HFFc6 (cell line): ENCODE measurements around the gene RAB11FIP3. TPM values are rescaled to one million over a fixed set of nuclear protein-coding genes. Genes with fewer than 3 reads are reported as not detected.
A peak's percentile ranks its signal among the peaks of the same experiment; 100 is the strongest.
"Not testable (repeated sequence)": the region's sequence is repeated elsewhere in the genome, so short reads cannot be mapped to it uniquely, and the experiment has no call there.

Source experiments
- DNase-seq: peaks from one replicate; pipeline ENCODE4 v3.0.0-alpha.2; 2018
- H3K27ac Mint-ChIP-seq: 2 replicates; pipeline ENCODE4 v1.8.0; 2020; ENCODE audit warnings: mild to moderate bottlenecking, mixed read lengths
- H3K27me3 Mint-ChIP-seq: 2 replicates; pipeline ENCODE4 v1.8.0; 2021; ENCODE audit warnings: mild to moderate bottlenecking, moderate library complexity, mixed read lengths; ENCODE audit not compliant: insufficient read depth
- H3K36me3 Mint-ChIP-seq: 2 replicates; pipeline ENCODE4 v1.8.0; 2021; ENCODE audit warnings: low read depth, mixed read lengths
- H3K4me1 Mint-ChIP-seq: 2 replicates; pipeline ENCODE4 v1.8.0; 2020; ENCODE audit warnings: low read depth, mixed read lengths
- H3K4me3 Mint-ChIP-seq: 2 replicates; pipeline ENCODE4 v1.8.0; 2020; ENCODE audit warnings: mild to moderate bottlenecking, moderate library complexity, mixed read lengths
- H3K9me3 Mint-ChIP-seq: 2 replicates; pipeline ENCODE4 v1.8.0; 2020; ENCODE audit warnings: mild to moderate bottlenecking, mixed read lengths
- CTCF ChIP-seq: fragments of 200-600 bp; sonication (generic); IDR thresholded peaks from 2 replicates; pipeline ENCODE4 v1.5.0; 2021; ENCODE audit warnings: antibody characterized with exemption, mild to moderate bottlenecking
- total RNA-seq, 6 experiments: library from RNA; stranded (reverse); fragmentation: NEBNext Ultra II Directional; extraction: Animal tissue kit (Norgen Biotek cat#: 25700); gene quantifications; 2 replicates in 1 of 6; 3 replicates in 5 of 6; pipeline ENCODE4 v1.2.3, GENCODE V29; 2021

Gene RAB11FIP3
- total RNA-seq, 6 experiments from 2014 or later: 30.3 to 36.9 (median 33.9) TPM

GRCh38 chr16:476039-476438, 50.6 kb downstream of the RAB11FIP3 start:
- Mint-ChIP-seq H3K9me3 (no peaks in the 10 kb centered on the region), H3K27me3 (peaks cover 2% of the 10 kb centered on the region; the same call in 1 of the 2 replicates), H3K4me3 (no peak overlapping the region), H3K27ac (no peak overlapping the region), H3K4me1 (peaks cover 9% of the 10 kb centered on the region), H3K36me3 (0 out of 2 replicates have a peak, but pooled peaks cover 8% of the 10 kb centered on the region)
- DNase-seq: no peak
- TF ChIP-seq CTCF: no peak

GRCh38 chr16:477301-478157, 52.1 kb downstream of the RAB11FIP3 start:
- H3K4me3 Mint-ChIP-seq: no peak overlapping the region
- H3K9me3 Mint-ChIP-seq: no peaks in the 10 kb centered on the region
- H3K27ac Mint-ChIP-seq: no peak overlapping the region
- 0 out of 2 replicates have a peak, but pooled peaks cover 8% of the 10 kb centered on the region for H3K36me3 Mint-ChIP-seq
- no peak for TF ChIP-seq CTCF
- H3K27me3 Mint-ChIP-seq: peaks cover 2% of the 10 kb centered on the region; the same call in 1 of the 2 replicates
- H3K4me1 Mint-ChIP-seq: no peaks in the 10 kb centered on the region
- DNase-seq: no peak

- not testable (repeated sequence) for H3K4me3 Mint-ChIP-seq, H3K27me3 Mint-ChIP-seq, H3K4me1 Mint-ChIP-seq, H3K9me3 Mint-ChIP-seq, H3K36me3 Mint-ChIP-seq, H3K27ac Mint-ChIP-seq, DNase-seq
Observed at GRCh38 chr16:478287-478686, 52.8 kb downstream of the RAB11FIP3 start.

GRCh38 chr16:482468-483185, 57.2 kb downstream of the RAB11FIP3 start:
- H3K36me3 Mint-ChIP-seq: no peaks in the 10 kb centered on the region
- DNase-seq: no peak
- H3K4me1 Mint-ChIP-seq: no peaks in the 10 kb centered on the region
- H3K9me3 Mint-ChIP-seq: no peaks in the 10 kb centered on the region
- H3K27me3 Mint-ChIP-seq: peaks cover 2% of the 10 kb centered on the region; the same call in 1 of the 2 replicates
- H3K4me3 Mint-ChIP-seq: no peak overlapping the region
- TF ChIP-seq CTCF: no peak
- no peak overlapping the region for H3K27ac Mint-ChIP-seq

- no peak for DNase-seq
Observed at GRCh38 chr16:483341-484075, 58.1 kb downstream of the RAB11FIP3 start.

More at GRCh38 chr16:483341-484075, 58.1 kb downstream of the RAB11FIP3 start:
- Mint-ChIP-seq H3K36me3 (no peaks in the 10 kb centered on the region), H3K4me1 (no peaks in the 10 kb centered on the region), H3K9me3 (no peaks in the 10 kb centered on the region), H3K4me3 (no peak overlapping the region), H3K27ac (peak overlapping the region; percentile 6; the same call in 1 of the 2 replicates), H3K27me3 (peaks cover 2% of the 10 kb centered on the region; the same call in 1 of the 2 replicates)
- no peak for TF ChIP-seq CTCF
